Activated naive CD8-positive, alpha-beta T cell treated with anti-CD3 and anti-CD28 coated beads for 36 hours (primary cell): Measurements from ENCODE around the gene MRPL46. TPM values are rescaled to one million over a fixed set of nuclear protein-coding genes. Genes with fewer than 3 reads are reported as not detected.
"Not testable (repeated sequence)": the region's sequence is repeated elsewhere in the genome, so short reads cannot be mapped to it uniquely, and the experiment has no call there.

ENCODE experiments used
- DNase-seq: peaks from one replicate; pipeline ENCODE4 v3.0.0; 2021
- H3K27ac Mint-ChIP-seq: one replicate; pipeline ENCODE4 v1.8.0; 2022; ENCODE audit warnings: mild to moderate bottlenecking, moderate library complexity, mixed read lengths
- H3K27me3 Mint-ChIP-seq: one replicate; pipeline ENCODE4 v1.8.0; 2022; ENCODE audit warnings: mild to moderate bottlenecking, mixed read lengths
- H3K36me3 Mint-ChIP-seq: one replicate; pipeline ENCODE4 v1.8.0; 2021; ENCODE audit warnings: mild to moderate bottlenecking, mixed read lengths
- H3K4me1 Mint-ChIP-seq: one replicate; pipeline ENCODE4 v1.8.0; 2021; ENCODE audit warnings: mixed read lengths
- H3K4me3 Mint-ChIP-seq: one replicate; pipeline ENCODE4 v1.8.0; 2022; ENCODE audit warnings: mild to moderate bottlenecking, moderate library complexity, mixed read lengths
- H3K9me3 Mint-ChIP-seq: one replicate; pipeline ENCODE4 v1.8.0; 2022; ENCODE audit warnings: mixed read lengths
- total RNA-seq, 2 experiments: library from RNA; stranded (reverse); gene quantifications; one replicate each; pipeline ENCODE4 v1.2.3, GENCODE V29; 2021

The MRPL46 gene
- total RNA-seq, 2 experiments from 2014 or later = 47.4 to 50.2 TPM

DNA sequence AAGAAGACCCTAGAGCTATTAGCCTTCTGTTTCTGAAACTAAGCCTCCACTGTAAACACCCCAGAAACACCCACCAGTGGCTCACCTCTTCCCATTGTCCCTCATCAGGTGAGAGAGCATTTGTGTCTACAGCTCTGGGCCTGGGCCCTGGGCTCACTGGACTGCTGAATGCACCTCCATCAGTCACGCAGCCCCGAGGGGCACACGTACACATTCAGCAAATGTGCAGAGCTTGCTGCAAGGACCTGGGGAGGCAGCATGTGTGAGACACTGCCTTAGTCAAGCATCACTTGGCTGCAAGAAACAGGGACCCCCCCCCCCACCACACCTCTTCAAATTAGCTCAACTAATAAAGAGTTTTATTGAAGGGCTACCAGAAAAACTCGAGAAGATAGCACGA, 29.0 kb downstream of the MRPL46 start:
- H3K27ac Mint-ChIP-seq = no peak overlapping the region
- H3K9me3 Mint-ChIP-seq = peaks cover under 1% of the 10 kb centered on the region
- no peak for DNase-seq

DNA sequence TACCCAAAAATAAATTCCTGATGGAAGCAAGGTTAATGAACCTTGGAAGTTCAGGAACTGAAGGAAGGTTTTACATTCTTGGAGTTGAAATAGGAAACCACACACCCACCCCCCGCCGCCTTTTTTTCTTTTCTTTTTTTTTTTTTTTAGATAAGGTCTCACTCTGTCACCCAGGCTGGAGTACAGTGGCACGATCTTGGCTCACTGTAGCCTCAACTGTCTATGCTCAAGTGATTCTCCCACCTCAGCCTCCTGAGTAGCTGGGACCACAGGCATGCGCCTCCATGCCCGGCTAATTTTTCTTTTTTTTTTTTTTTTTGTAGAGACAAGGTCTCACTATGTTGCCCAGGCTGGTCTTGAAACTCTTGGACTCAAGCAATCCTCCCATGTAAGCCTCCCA, 33.1 kb downstream of the MRPL46 start:
- H3K27me3 Mint-ChIP-seq = peaks cover 20% of the 10 kb centered on the region
- H3K27ac Mint-ChIP-seq, H3K36me3 Mint-ChIP-seq, DNase-seq, H3K9me3 Mint-ChIP-seq, H3K4me1 Mint-ChIP-seq, H3K4me3 Mint-ChIP-seq: not testable (repeated sequence)

More for the DNA sequence above, 29.0 kb downstream of the MRPL46 start:
- Mint-ChIP-seq H3K4me3 (no peak overlapping the region), H3K4me1 (no peaks in the 10 kb centered on the region), H3K36me3 (no peaks in the 10 kb centered on the region), H3K27me3 (peaks cover 30% of the 10 kb centered on the region)

GRCh38 chr15:88433046-88433685, 34.0 kb downstream of the MRPL46 start:
- H3K9me3 Mint-ChIP-seq = no peaks in the 10 kb centered on the region
- no peak overlapping the region for H3K4me3 Mint-ChIP-seq
- DNase-seq = no peak
- peaks cover 17% of the 10 kb centered on the region for H3K27me3 Mint-ChIP-seq
- H3K4me1 Mint-ChIP-seq = no peaks in the 10 kb centered on the region
- H3K27ac Mint-ChIP-seq = no peak overlapping the region
- no peaks in the 10 kb centered on the region for H3K36me3 Mint-ChIP-seq

DNA sequence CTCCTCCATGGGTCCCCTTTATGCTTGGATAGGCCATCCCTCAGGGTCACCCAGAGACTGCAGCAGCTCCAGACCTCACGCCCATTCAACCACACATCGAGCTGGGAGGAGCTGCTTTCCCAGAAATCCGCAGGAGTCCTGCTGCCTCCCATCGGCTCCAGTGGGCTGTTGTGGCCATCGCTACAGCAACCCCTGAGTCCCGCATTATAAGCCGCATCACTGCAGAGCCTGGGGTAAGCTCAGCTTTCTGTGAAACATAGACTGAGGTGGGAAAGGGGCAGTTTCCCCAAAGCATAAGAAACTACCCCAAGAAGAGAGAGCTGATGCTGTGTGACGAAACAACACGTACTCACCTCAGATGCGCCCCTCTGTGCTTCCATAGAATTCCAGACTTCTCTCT, 35.7 kb downstream of the MRPL46 start:
- H3K4me3 Mint-ChIP-seq = no peak overlapping the region
- DNase-seq = no peak
- no peaks in the 10 kb centered on the region for H3K9me3 Mint-ChIP-seq
- no peaks in the 10 kb centered on the region for H3K36me3 Mint-ChIP-seq
- H3K27ac Mint-ChIP-seq = no peak overlapping the region
- no peaks in the 10 kb centered on the region for H3K4me1 Mint-ChIP-seq
- peaks cover 10% of the 10 kb centered on the region for H3K27me3 Mint-ChIP-seq

- H3K9me3 Mint-ChIP-seq = no peaks in the 10 kb centered on the region
- no peak overlapping the region for H3K4me3 Mint-ChIP-seq
- no peaks in the 10 kb centered on the region for H3K4me1 Mint-ChIP-seq
- no peak for DNase-seq
- no peak overlapping the region for H3K27ac Mint-ChIP-seq
- H3K27me3 Mint-ChIP-seq = peaks cover 9% of the 10 kb centered on the region
- no peaks in the 10 kb centered on the region for H3K36me3 Mint-ChIP-seq
These were observed 37.1 kb downstream of the MRPL46 start for GRCh38 chr15:88430051-88430450.

DNA sequence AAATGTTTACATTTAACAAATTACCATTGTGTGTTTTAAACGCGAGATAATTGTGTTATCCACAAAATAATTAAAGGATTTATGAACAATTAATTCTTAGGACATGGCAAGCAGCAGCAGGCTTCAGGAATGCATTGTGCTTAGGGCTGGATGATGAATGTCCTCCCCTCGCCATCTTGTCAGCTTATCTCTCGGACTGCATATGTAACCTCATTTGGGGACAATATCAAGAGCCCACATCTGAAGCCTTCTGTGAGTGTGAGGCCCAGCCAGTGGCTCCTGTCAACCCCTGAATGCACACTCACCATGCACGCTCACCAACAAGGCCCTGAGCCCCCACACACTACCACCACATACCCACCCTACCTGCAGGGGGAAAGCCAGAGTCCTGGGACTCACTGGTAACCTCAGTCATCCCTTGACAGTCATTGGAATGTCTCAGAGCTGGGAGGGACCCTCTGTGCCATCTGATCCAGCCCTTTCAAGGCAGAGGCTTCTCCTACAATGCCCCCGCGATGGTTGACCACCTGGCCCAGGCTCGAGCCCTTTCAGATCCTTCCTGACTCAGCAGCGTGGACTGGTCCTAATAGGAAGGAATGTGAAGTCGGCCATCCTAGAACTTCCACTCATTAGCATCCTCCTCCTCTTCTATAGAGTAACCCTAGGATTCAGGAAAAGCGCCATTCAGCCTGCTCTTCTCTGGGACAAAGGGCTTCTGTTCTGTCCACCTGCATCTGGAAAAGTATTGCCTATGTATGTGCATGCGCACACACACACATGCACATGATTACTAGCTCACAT, 38.2 kb downstream of the MRPL46 start:
- no peak overlapping the region for H3K27ac Mint-ChIP-seq
- no peaks in the 10 kb centered on the region for H3K9me3 Mint-ChIP-seq
- peaks cover 14% of the 10 kb centered on the region for H3K27me3 Mint-ChIP-seq
- no peak for DNase-seq
- H3K4me1 Mint-ChIP-seq = no peaks in the 10 kb centered on the region
- no peak overlapping the region for H3K4me3 Mint-ChIP-seq
- H3K36me3 Mint-ChIP-seq = no peaks in the 10 kb centered on the region

GRCh38 chr15:88428053-88428452, 39.1 kb downstream of the MRPL46 start:
- Mint-ChIP-seq H3K27ac (no peak overlapping the region), H3K27me3 (peaks cover 14% of the 10 kb centered on the region), H3K36me3 (no peaks in the 10 kb centered on the region), H3K9me3 (no peaks in the 10 kb centered on the region), H3K4me3 (no peak overlapping the region), H3K4me1 (no peaks in the 10 kb centered on the region)
- no peak for DNase-seq

DNA sequence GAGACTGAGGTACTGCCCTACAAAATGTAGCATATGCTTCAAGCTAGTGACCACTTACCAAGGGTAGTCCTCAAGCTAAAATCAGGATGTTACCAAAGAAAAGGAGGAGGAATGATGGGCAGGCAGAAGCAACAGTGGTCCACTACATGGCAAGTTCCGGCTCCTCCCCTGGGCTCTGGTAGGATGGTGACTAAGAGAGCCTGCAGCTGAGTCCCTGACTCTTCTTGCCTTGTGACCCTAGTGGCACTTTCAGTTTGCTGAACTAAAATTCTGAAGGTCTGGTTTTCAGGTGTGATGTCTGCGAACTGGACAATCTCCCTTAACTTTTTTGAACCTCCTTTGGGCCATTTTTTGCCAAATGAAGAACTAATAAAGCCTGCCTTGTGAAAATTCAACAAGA, 40.9 kb downstream of the MRPL46 start:
- DNase-seq = no peak
- Mint-ChIP-seq H3K4me3 (no peak overlapping the region), H3K9me3 (no peaks in the 10 kb centered on the region), H3K27me3 (peaks cover 14% of the 10 kb centered on the region), H3K36me3 (no peaks in the 10 kb centered on the region), H3K27ac (no peak overlapping the region), H3K4me1 (no peaks in the 10 kb centered on the region)

DNA sequence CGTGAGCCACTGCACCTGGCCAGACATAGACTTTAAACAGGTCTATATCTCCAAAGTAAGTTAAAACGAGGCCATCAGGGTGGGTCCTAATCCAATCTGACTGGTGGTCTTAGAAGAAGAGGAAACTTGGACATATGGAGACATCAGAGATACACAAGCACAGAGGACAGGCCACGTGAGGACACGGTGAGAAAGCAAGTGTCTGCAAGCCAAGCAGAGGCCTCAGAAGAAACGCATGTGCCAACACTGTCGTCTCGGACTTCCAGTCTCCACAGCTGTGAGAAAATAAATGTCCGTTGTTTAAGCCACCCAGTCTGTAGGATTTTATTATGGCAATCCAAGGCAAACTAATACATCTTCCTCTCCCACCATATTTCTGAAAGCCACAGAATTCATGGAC, 43.9 kb downstream of the MRPL46 start:
- Mint-ChIP-seq H3K9me3 (no peaks in the 10 kb centered on the region), H3K4me1 (peaks cover 3% of the 10 kb centered on the region), H3K27ac (no peak overlapping the region), H3K36me3 (no peaks in the 10 kb centered on the region), H3K27me3 (peaks cover 22% of the 10 kb centered on the region), H3K4me3 (no peak overlapping the region)
- no peak for DNase-seq

GRCh38 chr15:88419830-88420229, 47.4 kb downstream of the MRPL46 start:
- H3K9me3 Mint-ChIP-seq = no peaks in the 10 kb centered on the region
- no peaks in the 10 kb centered on the region for H3K36me3 Mint-ChIP-seq
- H3K27me3 Mint-ChIP-seq = peaks cover 29% of the 10 kb centered on the region
- no peak overlapping the region for H3K4me3 Mint-ChIP-seq
- peaks cover 3% of the 10 kb centered on the region for H3K4me1 Mint-ChIP-seq
- DNase-seq = no peak
- H3K27ac Mint-ChIP-seq = no peak overlapping the region

Other genes with a start within 250 kb of the MRPL46 start
- not detected for gene NTRK3, start 210.6 kb downstream of the MRPL46 start, total RNA-seq
- 10 to 100 TPM; 82.9 to 85.2 TPM for gene MRPS11, start 320 bp upstream of the MRPL46 start, total RNA-seq
- gene DET1, start 79.3 kb upstream of the MRPL46 start, total RNA-seq = 1 to 10 TPM; 1.8 to 2.1 TPM
- gene AEN, start 154.0 kb upstream of the MRPL46 start, total RNA-seq = 10 to 100 TPM; 76.1 to 81.8 TPM
- 100 to 1,000 TPM; 108 to 110 TPM for gene ISG20, start 171.6 kb upstream of the MRPL46 start, total RNA-seq